GM21367 (cell line): Measurements from ENCODE around the gene ESD.

Experiments
- ATAC-seq: cut with Tn5 transposase; IDR thresholded peaks from one replicate; pipeline ENCODE4 v1.9.1; 2021; ENCODE audit not compliant: unreplicated experiment

ESD gene

DNA sequence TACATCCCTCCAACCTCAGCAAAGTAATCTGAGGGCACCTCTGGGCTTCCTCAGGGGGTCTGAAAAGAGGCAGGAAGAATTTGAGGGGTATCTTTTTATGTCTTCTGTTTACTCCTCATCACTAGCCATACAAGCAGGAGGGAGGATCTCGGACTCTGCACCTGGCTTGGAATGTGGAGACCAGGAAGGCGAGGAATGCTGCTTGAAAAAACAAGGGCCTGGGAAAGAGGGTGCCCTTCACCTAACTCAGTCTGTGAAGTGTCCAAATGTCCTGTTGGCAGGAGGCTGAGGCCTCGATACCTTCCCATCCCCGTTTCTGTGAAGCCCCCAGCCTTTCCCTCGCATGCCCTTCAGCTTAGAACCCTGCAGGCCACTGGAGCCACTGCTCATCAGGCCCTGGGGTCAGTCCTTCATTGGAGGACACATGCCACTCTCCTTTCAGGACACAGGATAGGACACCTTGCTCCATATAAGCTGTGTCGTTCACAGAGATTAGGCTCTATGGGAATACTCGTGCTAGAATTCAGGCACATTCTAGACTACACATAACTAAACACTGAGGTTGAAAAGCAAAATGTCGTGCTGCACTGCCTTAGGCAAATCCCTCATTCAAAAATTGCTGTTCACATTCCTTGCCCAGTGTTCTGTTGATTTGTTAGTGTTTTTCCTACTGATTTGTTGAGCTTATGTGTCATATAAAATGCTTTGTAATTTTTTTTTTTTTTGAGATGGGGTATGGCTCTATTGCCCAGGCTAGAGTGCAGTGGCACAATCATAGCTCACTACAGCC is 49.7 kb downstream of the ESD start:
- no peak for ATAC-seq

GRCh38 chr13:46745706-46746105 is 51.3 kb downstream of the ESD start:
- no peak for ATAC-seq

GRCh38 chr13:46745062-46745461 is 51.9 kb downstream of the ESD start:
- no peak for ATAC-seq

DNA sequence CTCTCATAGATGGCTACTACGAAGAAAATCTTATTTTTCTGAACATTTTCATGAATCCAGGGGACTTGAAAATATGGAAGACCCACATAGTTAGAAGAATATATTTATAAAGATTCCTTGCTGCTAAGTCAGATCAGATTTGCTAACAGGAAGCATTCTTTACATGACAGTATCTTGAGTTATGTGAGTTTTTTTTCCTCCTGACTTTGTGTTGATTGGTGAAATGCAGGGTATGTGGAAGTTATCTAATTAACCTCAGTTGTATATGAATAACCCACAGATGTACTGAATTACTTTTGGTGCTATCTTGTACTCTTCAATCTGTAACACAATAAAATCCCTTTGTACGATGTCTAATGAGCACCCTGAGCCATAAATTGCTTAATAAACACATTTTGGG is 53.8 kb downstream of the ESD start:
- no peak for ATAC-seq

DNA sequence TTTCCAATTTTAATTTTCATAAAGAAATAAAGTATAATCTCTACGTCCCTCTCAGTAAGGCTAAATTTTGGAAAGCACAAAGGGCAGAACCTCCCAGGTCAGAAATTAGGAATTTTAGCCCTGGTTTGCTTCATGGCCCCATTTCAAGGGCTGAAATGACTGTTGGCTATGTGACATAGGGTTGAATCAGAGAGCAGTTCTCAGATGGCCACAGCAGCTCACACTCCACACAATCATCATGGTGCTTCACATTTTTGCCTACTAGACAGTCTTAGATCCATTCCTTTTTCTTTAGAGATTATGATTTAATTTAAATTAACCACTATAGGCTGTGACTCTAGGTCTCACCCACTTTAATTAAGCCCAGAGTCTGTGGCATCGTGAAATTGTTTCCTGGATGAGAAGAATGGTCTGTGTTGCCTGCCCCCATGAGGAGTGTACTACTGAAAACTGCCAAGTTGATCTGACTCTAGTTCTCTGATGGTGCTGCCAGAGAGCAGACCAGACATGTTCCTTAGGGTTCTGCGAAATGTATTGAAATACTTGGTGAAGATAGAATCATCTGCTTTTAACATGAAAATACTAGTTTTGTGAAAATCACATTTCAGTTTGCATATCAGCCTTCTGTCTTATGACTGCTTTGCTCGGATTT is 57.4 kb downstream of the ESD start:
- no peak for ATAC-seq

GRCh38 chr13:46738766-46739165 is 58.2 kb downstream of the ESD start:
- no peak for ATAC-seq

DNA sequence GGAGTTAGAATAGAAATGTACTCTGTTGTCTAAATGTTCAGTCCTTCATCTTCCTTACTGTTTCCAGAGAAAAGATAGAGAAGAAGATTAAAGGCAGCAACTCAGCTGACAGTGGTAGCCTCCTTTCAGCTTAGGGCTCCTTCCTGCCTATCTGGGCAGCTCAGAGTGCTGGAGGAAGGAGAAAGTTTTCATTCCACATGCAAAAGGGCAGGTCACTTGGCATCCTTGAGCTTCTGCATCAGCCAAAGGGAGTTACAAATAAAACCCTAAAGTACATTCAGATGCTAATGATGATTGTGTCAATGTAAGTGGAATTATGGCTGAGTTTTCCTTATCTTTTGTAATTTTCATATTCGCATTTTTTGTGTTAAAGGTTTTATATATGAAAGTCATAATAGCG is 58.9 kb downstream of the ESD start:
- no peak for ATAC-seq

DNA sequence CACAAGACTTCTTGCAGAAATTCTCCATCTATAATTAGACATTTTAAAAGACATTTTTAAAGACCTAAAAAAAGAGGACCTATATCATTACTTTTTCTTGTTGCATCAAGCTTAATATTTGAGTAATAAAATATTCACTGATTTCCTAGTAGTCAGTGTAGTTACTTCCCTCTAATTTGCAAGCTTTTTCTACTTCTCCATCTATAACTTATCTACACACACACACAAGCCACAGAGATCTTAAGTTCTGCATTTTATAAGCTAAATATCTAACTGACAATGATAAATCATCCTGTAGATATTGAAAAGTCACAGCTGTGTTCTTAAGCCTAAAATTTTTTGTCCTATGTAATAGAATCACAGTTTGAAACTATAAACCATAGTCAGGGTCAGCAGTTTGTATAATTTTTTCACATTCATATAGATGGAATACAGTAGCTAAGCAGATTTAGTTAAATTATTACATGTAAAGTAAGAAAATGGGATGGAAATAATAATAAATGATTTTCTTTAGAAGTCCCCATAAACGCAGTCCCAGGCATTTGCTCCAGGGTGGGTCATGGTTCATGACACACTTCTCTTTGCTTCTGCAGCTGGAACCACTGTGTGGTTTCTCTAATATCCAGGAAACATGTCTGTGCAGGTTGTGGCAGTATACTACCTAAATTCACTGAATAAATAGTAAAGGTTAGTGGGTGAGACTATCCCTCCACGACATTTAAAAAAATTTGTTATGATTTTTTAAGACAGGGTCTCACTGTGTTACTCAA is 60.2 kb downstream of the ESD start:
- ATAC-seq: no peak

GRCh38 chr13:46735425-46735824 is 61.5 kb downstream of the ESD start:
- ATAC-seq: no peak

GRCh38 chr13:46731535-46731934 is 65.4 kb downstream of the ESD start:
- no peak for ATAC-seq

- no peak for ATAC-seq
These were observed 68.2 kb downstream of the ESD start for GRCh38 chr13:46728777-46729176.

GRCh38 chr13:46726347-46726746 is 70.6 kb downstream of the ESD start:
- ATAC-seq: no peak
